ENCODE data around the gene RAB7A. TPM values are rescaled to one million over a fixed set of nuclear protein-coding genes. Genes with fewer than 3 reads are reported as not detected.
"Not testable (repeated sequence)": the region's sequence is repeated elsewhere in the genome, so short reads cannot be mapped to it uniquely, and the experiment has no call there.

RAB7A gene
- total and polyA plus RNA-seq, 2 of the 4 experiments (the other 2 are of a cell fraction): 57.0 to 240 TPM

GRCh38 chr3:128749561-128749960 is 23.6 kb downstream of the RAB7A start:
- H2AFZ ChIP-seq (replicated peaks; ENCODE audit: low read length, poor library complexity); H2BK15ac ChIP-seq (ENCODE audit: low read depth, low read length); H3K56ac ChIP-seq (ENCODE audit: extremely low read depth, insufficient read depth, low read length); H4K5ac ChIP-seq (ENCODE audit: low read depth, low read length); H3K9me3 ChIP-seq (ENCODE audit: control insufficient read depth, insufficient read depth, low read length); H3K9ac ChIP-seq (ENCODE audit: low read depth, low read length); CTCF ChIA-PET; H3K18ac ChIP-seq (ENCODE audit: low read depth, low read length); H3K4me3 ChIP-seq (ENCODE audit: insufficient read depth, low read depth, low read length); ATAC-seq (ENCODE audit: low read depth); DNase-seq; H2AK5ac ChIP-seq (ENCODE audit: low read depth, low read length); H2BK120ac ChIP-seq (ENCODE audit: low read depth, low read length); H3K23ac ChIP-seq (ENCODE audit: low read depth, low read length); H3K27me3 ChIP-seq (ENCODE audit: control insufficient read depth, insufficient read depth, low read length); H4K91ac ChIP-seq (ENCODE audit: insufficient read depth, low read depth, low read length); H3K27ac ChIP-seq (ENCODE audit: insufficient read depth, low read length); H3K4me2 ChIP-seq (ENCODE audit: low read depth, low read length); H3K14ac ChIP-seq (replicated peaks; ENCODE audit: low read depth, low read length); H3K36me3 ChIP-seq (ENCODE audit: control insufficient read depth, insufficient read depth, low read length); in situ Hi-C loops (cut with MboI; ENCODE audit: low sequenced_read_pairs); H2AK9ac ChIP-seq (replicated peaks; ENCODE audit: low read depth, low read length, poor library complexity); H2BK20ac ChIP-seq (ENCODE audit: low read depth, low read length); H4K8ac ChIP-seq (ENCODE audit: low read depth in 2 of 2, low read length in 2 of 2); H3K4ac ChIP-seq (ENCODE audit: low read depth, low read length); BruUV-seq (replicated peaks); H2BK5ac ChIP-seq (ENCODE audit: low read depth, low read length, poor library complexity, severe bottlenecking); H3K4me1 ChIP-seq (ENCODE audit: control insufficient read depth, insufficient read depth, low read length); POLR2A ChIA-PET (ENCODE audit: unreplicated experiment); intact Hi-C loops (cut with micrococcal nuclease); dilution Hi-C loops (cut with HindIII; ENCODE audit: low sequenced_read_pairs, unreplicated experiment): not testable (repeated sequence)
- H3K9me1 ChIP-seq (ENCODE audit: insufficient read depth, low read length): peaks cover 20% of the 10 kb centered on the region; the same call in 1 of the 2 replicates
- H4K20me1 ChIP-seq (ENCODE audit: insufficient read depth, low read length): peaks cover 91% of the 10 kb centered on the region
- WGBS, 2 experiments (ENCODE audit: extremely low coverage in 2 of 2, insufficient read length in 1 of 2): no CpG with 5 or more reads among the region's 5 CpGs
- H3K79me1 ChIP-seq (ENCODE audit: low read depth in 1 of 2, low read length in 2 of 2): peaks cover 16 to 76% of the 10 kb centered on the region in 2 experiments
